NCI-H1048 (cell line): ENCODE data around the gene FILIP1L.

Source experiments
- DNase-seq: peaks from one replicate; lab custom pipeline; 2025; lab: John Stamatoyannopoulos, UW

Gene FILIP1L

DNA sequence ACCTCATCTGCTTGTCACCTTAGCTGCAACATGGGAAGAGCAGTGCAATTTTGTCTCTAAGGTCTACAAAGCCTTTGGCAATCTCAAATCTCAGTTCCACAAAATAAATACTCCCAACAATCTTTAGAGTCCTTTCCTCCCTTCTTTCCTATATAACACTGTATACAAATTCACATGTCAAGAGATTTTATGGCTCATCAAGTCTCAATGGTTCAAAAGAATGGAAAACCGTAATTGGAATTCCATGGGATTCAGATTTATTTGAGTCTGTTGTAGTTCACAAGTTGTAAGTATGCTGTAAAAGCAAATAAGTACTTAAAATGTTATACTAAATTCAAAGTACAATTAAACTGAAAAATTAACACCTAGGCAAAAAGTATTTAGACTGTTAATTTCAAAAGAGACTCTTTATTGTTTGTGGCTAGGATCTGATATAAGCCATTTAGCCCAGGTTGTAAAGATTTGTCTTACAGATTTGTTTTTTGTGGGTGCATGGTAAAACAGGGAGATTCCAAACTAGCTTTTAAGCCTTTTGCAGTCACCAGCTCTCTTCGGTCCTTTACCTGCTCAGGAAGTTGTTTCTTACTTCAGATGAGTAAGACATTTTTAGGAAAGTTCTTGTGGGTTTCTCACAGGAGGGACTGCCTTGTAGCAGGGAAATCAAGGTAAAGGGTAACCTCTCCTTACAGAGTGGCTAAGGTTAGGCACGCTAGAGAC is 246.5 kb downstream of the FILIP1L start:
- no peak for DNase-seq

DNA sequence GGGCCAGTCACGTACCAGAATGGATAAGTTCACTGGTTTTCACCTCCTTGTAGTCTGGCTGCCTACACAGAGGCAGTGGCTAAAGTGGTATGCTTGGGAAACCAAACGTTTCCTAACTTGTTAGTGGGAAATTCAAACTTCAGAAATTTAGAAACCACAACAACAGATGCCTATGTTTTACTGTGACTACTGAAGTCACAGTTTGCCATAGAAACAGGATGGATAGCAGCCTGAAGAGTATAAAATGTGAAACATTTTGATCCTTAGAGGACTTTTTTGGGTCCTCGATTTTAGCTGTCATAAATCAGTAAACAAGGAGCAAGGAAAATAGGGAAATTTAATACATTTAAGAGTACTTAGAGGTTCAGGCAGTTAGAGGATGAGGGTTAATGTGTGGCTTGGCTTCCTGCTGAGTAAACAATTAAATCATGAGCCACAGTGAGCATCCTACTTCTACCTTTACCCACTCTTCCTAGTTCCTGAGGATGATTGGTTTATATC is 248.0 kb downstream of the FILIP1L start:
- no peak for DNase-seq

DNA sequence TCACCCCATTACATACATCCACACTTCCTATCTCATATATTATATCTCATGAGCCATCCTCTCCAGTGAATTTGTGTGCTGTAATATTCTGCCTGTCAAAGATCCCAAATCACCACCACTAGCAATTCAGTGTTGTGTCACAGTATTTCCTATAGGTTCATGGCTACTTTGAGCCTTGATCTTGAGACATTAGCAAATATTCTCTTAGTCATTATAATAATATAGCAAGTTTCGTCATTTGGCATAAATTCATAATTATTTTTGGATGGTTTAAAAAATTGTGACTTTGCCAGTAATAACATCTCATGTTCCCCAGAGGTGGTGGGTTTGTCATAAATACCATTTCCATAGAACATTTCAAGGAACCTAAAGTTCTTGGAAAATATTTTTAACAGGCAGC is 249.0 kb downstream of the FILIP1L start:
- DNase-seq = no peak

DNA sequence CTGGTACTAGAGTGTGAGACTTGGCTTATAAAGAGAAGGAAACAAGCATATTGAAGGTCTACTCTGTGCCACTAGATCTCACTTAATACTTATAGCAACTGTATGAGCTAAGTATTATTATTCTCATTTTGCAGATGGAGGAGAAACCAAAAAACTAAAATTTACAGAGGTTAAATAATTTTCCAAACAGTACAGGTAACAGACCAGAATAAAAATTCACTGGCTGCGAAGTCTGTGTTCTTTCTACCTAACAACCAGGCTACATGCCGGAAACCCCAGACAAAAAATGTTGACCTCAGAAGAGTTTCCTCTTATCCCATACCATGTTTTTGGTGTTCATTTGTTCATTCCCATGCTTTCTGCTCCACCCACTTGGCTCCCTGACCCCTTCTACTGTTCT is 250.0 kb downstream of the FILIP1L start:
- DNase-seq = no peak

DNA sequence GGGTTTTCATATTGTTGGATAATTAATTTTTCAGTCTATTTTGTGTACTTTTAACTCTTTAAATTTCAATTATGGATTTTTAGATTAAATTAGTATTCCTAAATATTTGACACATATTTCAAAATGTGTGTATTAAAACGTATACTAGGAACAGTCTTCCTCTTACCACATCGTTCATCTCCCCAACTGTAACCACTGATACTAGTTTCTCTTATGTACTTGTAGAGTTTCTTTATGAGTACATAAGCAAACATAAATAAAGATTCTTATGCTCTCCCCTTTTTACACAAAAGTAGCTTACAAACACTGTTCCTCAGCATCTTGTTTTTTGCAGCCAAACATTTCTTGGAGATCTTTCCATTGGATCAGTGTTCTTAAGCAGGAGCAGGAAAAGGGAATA is 250.7 kb downstream of the FILIP1L start:
- no peak for DNase-seq

DNA sequence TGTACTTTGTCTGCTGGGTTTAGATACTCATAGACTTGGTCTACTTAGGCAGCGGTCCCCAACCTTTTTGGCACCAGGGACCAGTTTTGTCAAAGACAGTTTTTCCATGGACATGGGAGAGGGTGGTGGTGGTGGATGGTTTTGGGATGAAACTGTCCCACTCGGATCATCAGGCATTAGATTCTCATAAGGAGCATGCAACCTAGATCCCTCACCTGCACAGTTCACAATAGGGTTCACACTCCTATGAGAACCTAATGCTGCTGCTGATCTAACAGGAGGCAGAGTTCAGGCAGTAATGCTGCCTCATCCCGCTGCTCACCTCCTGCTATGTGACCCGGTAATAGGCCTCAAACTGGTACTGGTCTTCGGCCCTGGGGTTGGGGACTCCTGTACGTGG is 251.3 kb downstream of the FILIP1L start:
- no peak for DNase-seq

DNA sequence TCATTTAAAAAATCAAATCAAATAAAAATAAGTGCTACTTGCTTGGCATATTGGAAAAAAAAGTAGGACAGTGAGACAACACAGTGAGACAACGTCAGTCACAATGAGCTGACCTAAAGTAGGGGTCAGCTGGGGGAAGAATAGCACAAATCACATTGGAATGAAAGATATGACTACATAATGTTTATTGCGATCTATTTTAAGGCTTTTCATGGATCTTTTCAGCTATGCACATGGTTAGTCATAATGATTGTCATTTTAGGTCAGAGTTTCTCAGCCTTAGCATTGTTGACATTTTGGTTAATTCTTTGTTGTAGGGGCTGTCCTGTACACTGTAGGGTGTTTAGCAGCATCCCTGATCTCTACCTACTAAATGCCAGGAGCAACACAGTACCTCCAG is 252.1 kb downstream of the FILIP1L start:
- no peak for DNase-seq

DNA sequence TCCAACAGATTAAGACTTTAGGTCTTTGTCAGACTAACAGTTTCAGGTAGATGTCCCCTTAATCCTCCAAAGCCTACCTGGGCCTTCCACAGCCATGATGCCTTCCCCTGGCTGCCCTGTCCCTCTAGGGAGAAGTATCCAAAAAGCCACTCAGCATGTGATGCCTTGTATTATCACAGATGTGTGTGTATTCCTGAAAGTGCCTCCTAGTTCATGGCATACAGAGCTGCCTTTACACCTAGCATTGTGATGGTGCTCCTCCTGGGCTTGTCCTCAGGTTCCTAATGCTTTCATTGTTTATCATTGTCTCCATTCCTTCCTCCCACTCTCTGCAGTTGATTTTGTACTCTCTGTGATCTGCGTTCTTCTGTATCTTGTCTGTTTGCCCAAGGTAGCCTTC is 253.1 kb downstream of the FILIP1L start:
- no peak for DNase-seq

DNA sequence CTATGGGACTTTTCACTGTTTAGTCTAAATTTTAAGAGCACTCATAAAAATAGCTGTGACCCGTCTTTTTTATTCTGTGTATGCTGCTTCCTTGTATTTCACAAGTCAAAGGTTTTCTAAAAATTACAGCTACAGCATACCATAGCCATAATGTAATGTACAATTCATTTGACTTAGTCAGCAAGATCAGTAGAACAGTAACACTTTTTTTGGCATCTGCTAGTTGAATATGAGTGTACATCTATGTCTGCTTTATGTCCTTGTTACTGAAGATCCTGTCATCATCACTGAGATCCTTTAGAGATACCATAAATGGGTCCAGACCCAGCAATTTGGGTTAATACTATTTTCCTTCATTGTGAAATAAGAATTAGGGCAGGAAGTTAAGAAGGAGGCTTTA is 254.5 kb downstream of the FILIP1L start:
- DNase-seq = no peak

DNA sequence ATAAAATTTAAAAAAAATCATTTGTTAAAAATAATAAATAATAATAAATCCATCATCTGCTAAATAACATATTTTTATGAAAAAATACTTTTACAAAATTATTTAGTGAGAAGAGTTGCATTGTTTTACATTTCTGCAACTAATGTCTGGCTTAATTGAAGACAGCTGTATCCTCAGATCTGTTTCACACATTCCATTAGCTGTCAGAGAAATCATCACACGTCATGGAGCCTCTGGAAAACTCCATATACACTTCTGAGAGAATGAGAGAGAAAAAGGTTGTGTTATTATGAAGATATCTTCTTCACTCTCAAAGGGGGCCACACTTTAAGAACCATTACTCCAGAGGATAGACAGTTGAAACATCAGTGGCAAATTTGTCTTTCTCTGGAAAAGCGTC is 255.8 kb downstream of the FILIP1L start:
- DNase-seq = no peak

DNA sequence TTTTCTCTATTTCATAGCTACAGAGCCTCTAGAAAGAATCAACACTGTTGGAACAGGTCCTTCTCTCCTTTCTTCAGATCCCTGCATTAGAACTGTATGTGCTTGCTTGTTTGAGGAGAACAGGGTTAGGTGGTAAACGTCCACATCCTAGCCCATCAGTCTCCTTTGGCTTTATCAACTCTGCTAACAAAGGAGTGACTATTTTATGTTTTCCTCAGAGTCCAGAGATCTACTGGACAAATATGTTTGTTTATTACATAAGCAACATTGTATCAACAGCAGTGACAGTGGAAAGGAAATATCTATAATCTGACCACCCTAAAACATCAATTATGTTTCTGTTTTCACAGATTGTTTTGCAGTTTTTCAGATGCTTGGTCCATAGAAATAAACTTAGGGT is 257.0 kb downstream of the FILIP1L start:
- DNase-seq = no peak

DNA sequence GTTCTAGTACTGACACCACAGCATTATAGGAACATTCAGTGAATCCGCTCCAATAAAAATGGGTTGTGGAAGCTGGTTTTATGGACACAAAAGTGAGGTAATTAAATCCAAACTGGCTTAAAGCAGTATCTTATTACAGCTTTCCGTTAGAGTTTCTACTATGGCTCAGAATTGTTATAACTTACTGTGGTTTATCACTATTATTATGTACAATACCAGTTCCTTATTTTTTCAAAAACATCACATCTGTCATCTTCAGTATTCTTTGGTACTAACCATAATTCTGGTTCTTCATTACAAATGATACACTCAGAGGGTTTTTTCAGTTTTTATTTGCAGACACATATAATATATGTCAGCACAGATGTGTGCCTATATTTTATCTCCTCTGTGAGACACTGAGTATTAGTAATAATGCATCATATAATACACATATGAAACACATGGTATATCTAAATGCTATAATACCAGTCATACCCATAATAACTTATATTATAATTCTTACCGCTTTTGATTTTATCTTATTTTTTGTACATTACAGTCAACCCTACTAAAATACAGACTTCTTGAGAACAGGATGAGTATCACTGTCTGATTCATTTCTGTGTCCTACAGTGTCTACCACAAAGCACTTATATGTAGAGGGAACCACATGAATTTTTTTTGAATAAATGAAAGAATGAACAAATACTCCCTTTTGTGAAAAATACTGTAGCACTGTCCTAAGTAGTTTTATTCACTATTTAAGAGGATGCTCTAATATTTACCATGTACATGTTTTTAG is 257.7 kb downstream of the FILIP1L start:
- DNase-seq = no peak

DNA sequence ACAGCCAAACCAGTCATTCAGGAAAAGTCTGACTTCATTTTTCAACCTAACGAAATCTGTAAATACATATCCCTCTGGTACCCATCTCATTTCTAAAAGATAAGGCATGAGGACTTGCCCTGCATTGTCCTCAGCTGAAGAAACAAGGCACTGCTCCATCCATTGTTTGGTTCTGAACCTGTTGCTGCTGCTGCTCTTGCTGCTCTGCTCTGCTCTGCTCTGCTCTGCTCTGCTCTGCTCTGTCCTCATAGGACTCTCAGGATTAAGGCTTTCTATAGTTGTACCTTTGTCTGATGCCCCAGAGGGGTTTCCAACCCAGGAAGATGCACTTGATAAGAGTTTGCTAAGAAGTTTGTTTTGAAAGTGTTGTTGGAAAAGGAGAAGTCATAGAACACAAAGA is 258.4 kb downstream of the FILIP1L start:
- no peak for DNase-seq

DNA sequence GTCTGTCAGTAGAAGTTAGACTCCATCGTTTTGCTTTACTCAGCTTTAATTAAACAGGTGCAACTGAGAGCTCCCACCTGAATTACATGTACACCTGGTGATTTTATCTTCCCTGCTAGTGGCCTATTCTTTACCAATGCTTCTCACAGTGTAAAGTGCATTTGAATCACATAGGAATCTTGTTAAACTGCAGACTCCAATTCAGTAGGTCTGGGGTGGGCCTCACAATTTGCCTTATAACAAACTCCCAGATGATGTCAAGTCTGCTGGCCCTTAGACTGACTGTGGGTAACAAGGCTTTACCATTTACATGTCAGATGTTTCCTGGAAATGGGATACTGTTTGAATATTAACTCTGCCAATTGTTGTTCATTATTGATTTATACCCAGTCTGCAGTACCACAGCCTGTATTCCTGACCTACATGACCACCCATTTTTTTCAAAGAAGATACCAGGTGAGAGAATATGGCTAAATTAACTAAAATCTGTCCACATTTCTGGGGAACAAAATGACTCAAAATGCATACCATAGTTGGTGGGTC is 259.5 kb downstream of the FILIP1L start:
- DNase-seq = no peak

DNA sequence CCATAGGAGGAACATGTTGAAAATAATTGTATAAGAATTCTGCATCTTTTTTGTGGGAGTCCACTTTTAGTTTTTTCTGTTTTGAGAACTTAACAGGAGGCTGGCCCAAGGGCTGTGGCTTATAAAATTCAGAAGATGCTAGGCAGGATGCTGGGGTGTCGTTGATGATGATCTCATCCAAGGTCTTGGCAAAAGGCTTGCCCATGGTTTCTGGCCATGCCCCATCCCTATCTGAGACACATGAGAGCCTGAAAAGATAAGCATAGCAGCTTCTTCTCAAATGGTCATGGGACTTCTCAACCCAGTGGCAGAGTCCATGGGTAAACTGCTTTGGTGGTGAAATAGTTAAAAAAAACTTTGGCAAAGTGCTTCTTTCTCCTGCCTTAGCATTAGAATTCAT is 261.4 kb downstream of the FILIP1L start:
- DNase-seq = no peak

DNA sequence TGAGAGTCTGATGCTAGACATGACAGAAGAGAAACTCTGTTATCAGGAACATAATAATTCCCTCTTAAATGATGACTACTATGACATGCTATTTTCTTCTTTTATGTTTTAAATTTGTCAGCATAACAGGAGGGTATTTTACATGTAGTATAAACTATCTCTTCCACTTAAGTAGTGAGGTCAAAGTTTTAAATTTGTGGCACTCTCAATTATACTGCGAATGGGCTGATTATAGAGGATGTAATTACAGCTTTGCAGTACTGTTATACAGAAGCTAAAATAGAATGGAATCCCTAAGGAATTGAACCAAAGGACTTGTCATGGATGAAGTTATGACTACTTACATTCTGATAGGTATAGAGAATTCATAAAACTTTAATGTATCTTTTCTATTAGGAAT is 262.3 kb downstream of the FILIP1L start:
- DNase-seq = no peak

DNA sequence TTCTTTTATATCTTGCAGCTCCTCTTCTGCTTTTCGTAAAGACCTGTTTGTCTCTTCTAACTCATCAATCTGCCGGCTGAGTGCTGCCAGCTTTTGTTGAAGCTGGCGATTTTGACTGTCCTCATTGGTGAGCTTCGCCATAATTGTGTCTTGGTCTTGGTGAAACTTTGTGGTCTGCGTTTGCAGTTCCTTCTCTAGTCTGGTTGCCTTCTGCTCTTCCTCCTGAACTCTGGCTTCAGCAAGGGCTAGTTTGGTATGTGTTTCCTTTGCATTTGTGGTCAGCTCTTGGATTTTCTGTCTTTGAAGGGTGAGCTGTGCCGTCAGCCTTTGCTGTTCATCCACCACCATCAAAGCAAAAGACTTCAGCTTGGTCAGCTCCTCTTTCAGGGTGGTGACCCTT is 263.7 kb downstream of the FILIP1L start:
- no peak for DNase-seq

DNA sequence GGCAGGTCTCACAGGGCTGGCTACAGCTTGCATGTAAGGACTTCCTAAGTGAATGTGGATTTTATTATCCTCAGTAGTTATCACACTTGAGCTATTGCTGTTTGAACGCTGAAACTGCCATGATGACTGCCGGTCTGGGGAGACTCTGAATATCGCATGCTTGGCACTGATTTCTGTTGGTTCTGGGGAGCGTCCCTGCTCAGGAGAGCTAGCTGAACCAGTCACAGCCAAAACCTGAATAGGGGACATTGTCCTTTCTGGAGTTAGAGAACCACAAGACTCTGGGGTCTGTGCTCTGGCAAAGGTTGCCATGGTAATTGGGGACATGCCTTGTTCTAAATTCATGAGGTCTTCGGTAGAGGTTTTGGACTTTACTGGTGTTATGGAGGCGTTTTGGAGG is 265.9 kb downstream of the FILIP1L start:
- DNase-seq = no peak

DNA sequence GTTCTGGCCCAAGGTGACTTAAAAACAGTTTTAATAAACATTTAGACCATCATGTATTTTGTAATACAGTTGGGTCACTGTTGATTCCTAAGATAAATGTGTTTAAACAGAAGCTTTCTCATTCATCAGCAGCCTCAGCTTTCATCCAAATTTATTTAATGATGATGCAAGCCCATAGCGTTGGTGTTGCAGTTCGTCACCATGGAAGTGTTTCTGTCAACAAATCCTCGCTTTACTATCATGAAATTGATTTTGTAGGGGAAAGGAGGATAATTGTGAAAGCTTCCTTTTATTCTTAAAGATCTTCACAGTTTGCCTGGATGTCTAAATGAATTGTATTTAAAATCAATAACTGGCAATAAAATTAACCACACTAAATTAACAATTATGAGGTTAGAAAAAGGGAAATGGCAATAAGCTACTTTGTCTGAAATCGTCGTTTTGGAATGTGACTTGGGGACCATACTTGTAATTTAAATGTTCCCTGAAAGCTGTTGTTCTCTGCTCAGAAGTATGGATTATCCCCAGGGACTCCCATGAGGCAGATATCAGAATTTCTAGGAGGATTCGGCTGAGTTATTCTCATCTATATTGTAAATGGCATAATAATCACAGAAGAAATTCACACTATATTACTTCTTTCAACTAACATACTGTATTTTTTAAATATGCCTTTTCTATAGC is 267.7 kb downstream of the FILIP1L start:
- DNase-seq = no peak

DNA sequence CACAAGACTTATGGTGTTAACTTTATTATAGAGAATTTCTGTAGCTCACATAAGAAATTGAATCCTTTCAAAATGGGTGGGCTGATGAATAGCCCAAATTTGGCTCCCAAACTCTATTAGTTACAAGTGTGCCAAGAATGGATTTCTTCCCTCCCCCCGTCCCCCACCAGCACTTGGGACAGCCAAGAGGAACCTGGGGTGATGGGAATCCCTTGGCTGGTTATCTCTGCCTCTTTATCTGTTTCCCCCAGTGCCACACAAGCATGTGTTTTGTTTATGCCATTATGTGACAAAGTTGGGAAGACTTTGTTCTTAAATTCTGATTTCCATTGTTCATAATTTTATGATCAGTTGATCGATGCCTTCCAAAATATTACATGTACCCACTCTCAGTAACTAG is 268.3 kb downstream of the FILIP1L start:
- DNase-seq = no peak

DNA sequence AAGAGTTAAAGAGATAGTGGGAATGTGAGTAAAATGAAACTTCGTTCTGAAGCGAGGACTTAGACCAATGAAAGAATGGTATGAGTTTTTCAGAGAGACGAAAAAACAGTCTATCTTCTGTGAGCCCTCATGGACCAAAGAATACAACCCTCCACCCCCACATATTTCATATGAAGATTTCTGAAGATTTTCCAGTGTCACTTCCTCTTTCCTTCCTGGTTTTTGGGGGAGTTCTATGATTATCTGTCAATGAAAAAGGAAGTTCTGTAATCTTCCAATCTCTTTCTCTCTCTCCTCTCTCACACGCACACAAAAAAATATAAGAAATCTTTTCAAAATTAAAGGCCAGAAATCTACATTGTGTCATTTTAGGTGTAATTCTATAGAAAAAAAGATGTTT is 269.0 kb downstream of the FILIP1L start:
- DNase-seq = no peak

DNA sequence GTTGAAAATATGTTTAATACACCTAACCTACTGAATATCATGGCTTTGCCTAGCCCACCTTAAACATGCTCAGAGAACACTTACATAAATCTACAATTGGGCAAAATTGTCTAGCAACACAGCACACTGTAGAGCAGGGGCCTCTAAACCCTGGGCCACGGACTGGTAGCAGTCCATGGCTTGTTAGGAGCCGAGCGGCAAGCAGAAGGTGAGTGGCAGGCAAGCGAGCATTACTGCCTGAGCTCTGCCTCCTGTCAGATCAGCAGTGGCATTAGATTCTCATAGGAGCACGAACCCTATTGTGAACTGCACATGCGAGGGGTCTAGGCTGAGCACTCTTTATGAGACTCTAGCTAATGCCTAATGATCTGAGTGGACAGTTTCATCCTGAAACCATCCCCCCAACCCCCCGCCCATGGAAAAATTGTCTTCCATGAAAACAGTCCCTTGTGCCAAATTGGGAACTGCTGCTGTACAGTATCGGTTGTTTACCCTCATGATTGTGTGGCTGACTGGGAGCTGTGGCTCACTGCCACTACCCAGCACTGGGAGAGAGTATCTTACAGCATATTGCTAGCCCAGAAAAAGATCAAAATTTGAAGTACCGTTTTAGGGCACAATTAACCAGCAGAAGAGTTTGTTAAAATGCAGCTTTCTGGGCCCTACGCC is 270.6 kb downstream of the FILIP1L start:
- DNase-seq = no peak
